Neural crest cell (in vitro differentiated cells): ENCODE results near the gene PLEKHA5. TPM values are rescaled to one million over a fixed set of nuclear protein-coding genes. Genes with fewer than 3 reads are reported as not detected.

Experiments
- DNase-seq: peaks from one replicate; pipeline ENCODE4 v3.0.0; 2021; ENCODE audit warnings: low read depth, mixed read lengths, low spot score
- H3K27ac Mint-ChIP-seq: one replicate; pipeline ENCODE4 v1.8.0; 2021; ENCODE audit warnings: mild to moderate bottlenecking, mixed read lengths; ENCODE audit not compliant: unreplicated experiment
- H3K27me3 Mint-ChIP-seq: 2 replicates; pipeline ENCODE4 v1.8.0; 2021; ENCODE audit warnings: low read depth, mild to moderate bottlenecking, mixed read lengths
- H3K36me3 Mint-ChIP-seq: 2 replicates; pipeline ENCODE4 v1.8.0; 2021; ENCODE audit warnings: low read depth, mild to moderate bottlenecking, mixed read lengths
- H3K4me1 Mint-ChIP-seq: 2 replicates; pipeline ENCODE4 v1.8.0; 2021; ENCODE audit warnings: mixed read lengths
- H3K4me3 Mint-ChIP-seq: one replicate; pipeline ENCODE4 v1.8.0; 2021; ENCODE audit warnings: mild to moderate bottlenecking, mixed read lengths
- H3K9me3 Mint-ChIP-seq: 2 replicates; pipeline ENCODE4 v1.8.0; 2021; ENCODE audit warnings: mixed read lengths
- total RNA-seq: library from RNA; stranded (reverse); gene quantifications from 2 replicates; pipeline ENCODE4 v1.2.1, GENCODE V29; 2021
- TF ChIP-seq, protein P1 (sequence below): fragments of 200-600 bp; sonication (generic); conservative IDR thresholded peaks from 2 replicates; pipeline ENCODE4 v1.5.0; 2021; ENCODE audit warnings: antibody characterized with exemption, mild to moderate bottlenecking

The PLEKHA5 gene
- total RNA-seq, 1 donor from 2014 or later: 39.2 TPM

DNA sequence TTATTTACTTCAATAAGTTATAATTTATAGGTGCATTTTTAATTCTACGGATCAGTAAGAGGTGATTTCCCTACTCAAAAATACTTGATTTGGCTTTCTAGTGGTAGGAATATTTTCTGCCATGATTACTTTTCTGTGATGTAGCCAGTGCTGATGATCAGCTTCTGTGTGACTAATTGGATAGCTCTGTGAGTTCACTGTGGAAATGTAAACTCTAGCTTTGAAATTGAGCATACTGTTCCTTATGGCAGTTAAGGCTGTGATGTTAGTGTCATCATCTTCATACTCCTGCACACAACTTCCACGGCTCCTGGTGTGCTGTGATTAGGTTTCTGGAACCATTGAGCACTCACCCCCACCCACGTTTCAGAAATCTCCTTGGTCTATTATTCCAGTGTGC lies 48.2 kb downstream of the PLEKHA5 start:
- H3K9me3 Mint-ChIP-seq: no peaks in the 10 kb centered on the region
- no peak overlapping the region for H3K4me3 Mint-ChIP-seq
- no peaks in the 10 kb centered on the region for H3K27me3 Mint-ChIP-seq
- DNase-seq: no peak
- TF ChIP-seq, protein P1, sequence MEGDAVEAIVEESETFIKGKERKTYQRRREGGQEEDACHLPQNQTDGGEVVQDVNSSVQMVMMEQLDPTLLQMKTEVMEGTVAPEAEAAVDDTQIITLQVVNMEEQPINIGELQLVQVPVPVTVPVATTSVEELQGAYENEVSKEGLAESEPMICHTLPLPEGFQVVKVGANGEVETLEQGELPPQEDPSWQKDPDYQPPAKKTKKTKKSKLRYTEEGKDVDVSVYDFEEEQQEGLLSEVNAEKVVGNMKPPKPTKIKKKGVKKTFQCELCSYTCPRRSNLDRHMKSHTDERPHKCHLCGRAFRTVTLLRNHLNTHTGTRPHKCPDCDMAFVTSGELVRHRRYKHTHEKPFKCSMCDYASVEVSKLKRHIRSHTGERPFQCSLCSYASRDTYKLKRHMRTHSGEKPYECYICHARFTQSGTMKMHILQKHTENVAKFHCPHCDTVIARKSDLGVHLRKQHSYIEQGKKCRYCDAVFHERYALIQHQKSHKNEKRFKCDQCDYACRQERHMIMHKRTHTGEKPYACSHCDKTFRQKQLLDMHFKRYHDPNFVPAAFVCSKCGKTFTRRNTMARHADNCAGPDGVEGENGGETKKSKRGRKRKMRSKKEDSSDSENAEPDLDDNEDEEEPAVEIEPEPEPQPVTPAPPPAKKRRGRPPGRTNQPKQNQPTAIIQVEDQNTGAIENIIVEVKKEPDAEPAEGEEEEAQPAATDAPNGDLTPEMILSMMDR: no peak
- peaks cover 6% of the 10 kb centered on the region for H3K4me1 Mint-ChIP-seq
- H3K27ac Mint-ChIP-seq: no peak overlapping the region
- H3K36me3 Mint-ChIP-seq: no peaks in the 10 kb centered on the region

DNA sequence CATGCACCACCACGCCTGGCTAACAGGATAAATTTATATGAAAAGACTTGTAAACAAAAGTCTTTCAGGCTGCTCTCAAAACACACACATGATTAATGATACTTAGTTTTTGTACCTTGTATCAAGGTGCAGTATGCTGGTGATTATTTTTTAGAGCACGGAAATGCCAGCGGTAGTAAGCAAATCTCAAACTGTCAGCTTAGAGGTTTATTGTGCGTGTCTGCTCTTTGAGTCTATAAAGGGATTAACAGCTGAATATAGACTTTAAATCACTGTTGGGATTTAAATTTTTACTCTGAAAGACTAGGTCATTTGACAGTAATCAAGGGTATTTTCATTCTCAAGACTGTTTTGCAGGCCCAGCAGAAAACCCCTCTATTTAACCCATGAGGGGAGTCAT lies 50.5 kb downstream of the PLEKHA5 start:
- no peaks in the 10 kb centered on the region for H3K9me3 Mint-ChIP-seq
- no peak for DNase-seq
- H3K36me3 Mint-ChIP-seq: no peaks in the 10 kb centered on the region
- peaks cover 6% of the 10 kb centered on the region for H3K4me1 Mint-ChIP-seq
- no peaks in the 10 kb centered on the region for H3K27me3 Mint-ChIP-seq
- H3K27ac Mint-ChIP-seq: no peak overlapping the region
- H3K4me3 Mint-ChIP-seq: no peak overlapping the region
- TF ChIP-seq, protein P1: no peak

DNA sequence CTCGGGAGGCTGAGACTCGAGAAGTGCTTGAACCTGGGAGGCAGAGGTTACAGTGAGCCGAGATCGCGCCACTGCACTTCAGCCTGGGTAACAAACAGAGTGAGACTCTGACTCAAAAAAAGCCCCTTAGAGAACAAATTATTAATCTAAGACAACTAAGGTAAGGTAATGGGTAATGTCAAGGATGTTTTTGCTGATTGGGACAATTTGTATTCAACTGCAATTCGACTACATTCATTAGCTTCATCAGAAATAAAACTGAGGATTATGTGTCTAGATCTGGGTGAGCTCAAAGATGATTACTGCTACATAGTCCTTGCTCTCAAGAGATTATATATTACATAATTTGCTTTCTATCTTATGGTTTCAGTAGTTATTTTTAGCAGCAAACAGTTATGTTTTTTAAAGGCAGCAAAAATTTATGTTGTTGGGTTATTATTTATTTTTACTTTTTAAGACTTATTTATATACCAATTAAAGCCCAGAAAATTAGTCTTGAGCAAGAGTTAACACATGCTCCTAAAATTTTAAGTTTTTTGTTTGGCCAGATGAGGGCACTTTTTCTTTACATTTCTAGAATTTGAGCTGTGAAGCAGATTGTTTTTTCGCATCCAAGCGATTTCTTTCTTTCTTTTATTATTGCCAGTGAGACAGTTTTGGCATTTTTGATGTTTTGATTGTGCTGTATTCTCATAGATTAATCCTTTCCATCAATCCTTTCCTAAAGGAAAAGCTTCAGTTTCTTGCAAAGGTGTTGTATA lies 52.3 kb downstream of the PLEKHA5 start:
- TF ChIP-seq, protein P1: peak; percentile 49
- no peaks in the 10 kb centered on the region for H3K36me3 Mint-ChIP-seq
- H3K4me1 Mint-ChIP-seq: peaks cover 12% of the 10 kb centered on the region
- H3K27ac Mint-ChIP-seq: no peak overlapping the region
- DNase-seq: no peak
- no peaks in the 10 kb centered on the region for H3K27me3 Mint-ChIP-seq
- H3K9me3 Mint-ChIP-seq: no peaks in the 10 kb centered on the region
- H3K4me3 Mint-ChIP-seq: no peak overlapping the region

DNA sequence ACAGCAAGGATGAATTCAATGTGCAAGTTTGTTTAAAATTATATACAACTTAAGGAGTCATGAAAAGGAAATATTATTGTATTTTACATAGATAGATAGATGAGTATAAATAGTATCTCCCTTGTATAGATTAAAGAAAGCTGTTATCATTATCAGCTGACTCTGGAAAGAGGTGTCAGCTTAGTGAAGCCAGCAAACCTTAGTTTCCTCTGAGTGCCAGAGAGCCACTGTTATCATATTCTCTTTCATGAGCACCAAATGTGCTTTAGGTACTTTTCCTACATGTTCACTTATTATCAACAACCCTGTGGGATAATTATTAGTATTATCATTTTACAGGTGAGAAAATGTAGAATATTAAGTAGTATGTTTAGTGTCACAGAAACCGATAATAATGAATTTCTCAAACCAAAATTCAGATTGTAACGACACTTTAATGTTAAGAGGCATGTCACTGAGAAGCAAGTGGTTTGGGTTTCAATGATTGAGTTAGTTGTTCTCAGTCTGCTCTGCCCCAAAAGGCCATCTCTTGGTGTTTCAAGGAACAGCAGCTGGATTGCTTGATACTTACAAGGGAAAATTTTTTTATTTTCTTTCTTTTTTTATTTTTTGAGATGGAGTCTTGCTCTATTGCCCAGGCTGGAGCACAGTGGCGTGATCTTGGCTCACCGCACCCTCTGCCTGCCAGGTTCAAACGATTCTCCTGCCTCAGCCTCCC lies 53.7 kb downstream of the PLEKHA5 start:
- H3K27ac Mint-ChIP-seq: no peak overlapping the region
- DNase-seq: no peak
- H3K4me1 Mint-ChIP-seq: peaks cover 8% of the 10 kb centered on the region
- no peaks in the 10 kb centered on the region for H3K27me3 Mint-ChIP-seq
- TF ChIP-seq, protein P1: peak; percentile 43
- H3K9me3 Mint-ChIP-seq: no peaks in the 10 kb centered on the region
- no peak overlapping the region for H3K4me3 Mint-ChIP-seq
- no peaks in the 10 kb centered on the region for H3K36me3 Mint-ChIP-seq

DNA sequence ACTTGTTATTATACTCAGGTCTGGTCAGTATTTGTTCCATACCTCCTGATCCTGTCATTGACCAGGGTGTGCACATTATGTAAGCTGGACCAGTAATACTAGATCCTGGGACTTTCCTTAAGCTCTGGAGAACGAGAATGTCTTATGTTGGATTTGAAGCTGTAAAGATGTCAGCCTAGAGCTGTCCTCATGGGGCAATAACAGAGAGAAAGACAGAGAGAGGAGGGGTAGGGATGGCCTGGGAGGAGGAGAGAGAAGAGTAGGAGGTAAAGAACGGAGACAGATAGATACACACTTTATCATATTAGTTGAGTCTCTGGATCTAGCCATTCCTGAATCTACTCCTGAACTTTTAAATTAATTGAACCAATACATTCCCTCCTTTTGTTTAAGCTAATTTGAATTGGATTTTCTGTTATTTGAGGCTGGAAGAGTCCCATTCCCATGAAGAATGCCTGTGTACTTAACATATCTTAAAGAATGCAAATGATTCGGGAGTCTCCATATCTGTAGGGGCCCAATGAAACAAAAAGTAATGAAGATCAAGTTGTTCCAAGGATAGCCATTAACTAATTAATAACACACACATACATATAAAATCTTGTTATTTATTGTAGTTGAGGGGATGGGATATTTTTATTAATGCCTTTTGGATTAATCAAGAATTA lies 55.9 kb downstream of the PLEKHA5 start:
- no peak for DNase-seq
- Mint-ChIP-seq H3K36me3 (no peaks in the 10 kb centered on the region), H3K9me3 (no peaks in the 10 kb centered on the region), H3K27ac (peak overlapping the region; percentile 8), H3K27me3 (no peaks in the 10 kb centered on the region), H3K4me3 (no peak overlapping the region), H3K4me1 (peaks cover 19% of the 10 kb centered on the region)
- TF ChIP-seq, protein P1: no peak
